SKM-1 (cell line): ENCODE measurements around the gene PHF24.
"Not testable (repeated sequence)": the region's sequence is repeated elsewhere in the genome, so short reads cannot be mapped to it uniquely, and the experiment has no call there.

Source experiments
- DNase-seq: peaks from one replicate; lab custom pipeline; 2025; ENCODE audit not compliant: unreplicated experiment; lab: John Stamatoyannopoulos, UW

PHF24 gene

GRCh38 chr9:34996181-34996904 lies 38.3 kb downstream of the PHF24 start:
- DNase-seq: no peak

GRCh38 chr9:34996905-34997279 lies 38.8 kb downstream of the PHF24 start:
- no peak for DNase-seq

- no peak for DNase-seq
Measured at GRCh38 chr9:34997379-34997781, 39.3 kb downstream of the PHF24 start.

- DNase-seq: no peak
Measured at GRCh38 chr9:34998266-34998665, 40.2 kb downstream of the PHF24 start.

GRCh38 chr9:34999576-34999975 lies 41.5 kb downstream of the PHF24 start:
- DNase-seq: no peak

- no peak for DNase-seq
Measured at GRCh38 chr9:35000535-35001284, 42.6 kb downstream of the PHF24 start.

- DNase-seq: no peak
Measured at GRCh38 chr9:35001285-35001677, 43.2 kb downstream of the PHF24 start.

- no peak for DNase-seq
Measured at GRCh38 chr9:35001803-35002502, 43.9 kb downstream of the PHF24 start.

- no peak for DNase-seq
Measured at GRCh38 chr9:35002623-35003022, 44.5 kb downstream of the PHF24 start.

- not testable (repeated sequence) for DNase-seq
Measured at GRCh38 chr9:35004299-35004698, 46.2 kb downstream of the PHF24 start.

- no peak for DNase-seq
Measured at GRCh38 chr9:35010351-35010958, 52.4 kb downstream of the PHF24 start.

GRCh38 chr9:35014517-35014916 lies 56.4 kb downstream of the PHF24 start:
- no peak for DNase-seq

GRCh38 chr9:35023443-35023842 lies 65.4 kb downstream of the PHF24 start:
- DNase-seq: peak; percentile 52

- no peak for DNase-seq
Measured at GRCh38 chr9:35026671-35027070, 68.6 kb downstream of the PHF24 start.

GRCh38 chr9:35027374-35027773 lies 69.3 kb downstream of the PHF24 start:
- DNase-seq: no peak

GRCh38 chr9:35027860-35028259 lies 69.8 kb downstream of the PHF24 start:
- no peak for DNase-seq

- no peak for DNase-seq
Measured at GRCh38 chr9:35028341-35028740, 70.3 kb downstream of the PHF24 start.

GRCh38 chr9:35029241-35029640 lies 71.2 kb downstream of the PHF24 start:
- DNase-seq: no peak

- DNase-seq: no peak
Measured at GRCh38 chr9:35029852-35030251, 71.8 kb downstream of the PHF24 start.
